K562 (cell line): Measurements from ENCODE around the gene CPNE9. TPM values are rescaled to one million over a fixed set of nuclear protein-coding genes. Genes with fewer than 3 reads are reported as not detected.

Source experiments
- ATAC-seq: fragments of 200-7000 bp; cut with Tn5 transposase; 3 replicates; pipeline ENCODE4 v1.9.1; 2020; ENCODE audit warnings: moderate library complexity
- BruUV-seq: library from RNA; stranded (reverse); fragments of 400-500 nt; replicated peaks from 2 replicates; lab custom pipeline; 2021; lab: Mats Ljungman, UMichigan
- CTCF ChIA-PET: fragments of 300-600 bp; formaldehyde crosslinking; extraction: SDS; loops from one replicate; lab custom pipeline; 2021; ENCODE audit warnings: low intra/inter-chr PET ratio; lab: Yijun Ruan, JAX
- POLR2A ChIA-PET: fragments of 300-600, 350-650 bp; sonication (Branson Sonifier 250); formaldehyde crosslinking; extraction: SDS; loops from one replicate; lab custom pipeline; 2021; ENCODE audit warnings: antibody characterized with exemption, inconsistent platforms; lab: Yijun Ruan, JAX
- DNase-seq, 4 experiments: peaks; one replicate each; pipeline versions ENCODE4 v3.0.0 to v3.0.0-alpha.2; 2011 to 2018; ENCODE audit warnings: low spot score in 3 of 4, mixed read lengths in 3 of 4; ENCODE audit errors: extremely low read depth in 1 of 4
- FAIRE-seq: peaks from 2 replicates; lab custom pipeline; 2011; peaks lifted over from hg19 to GRCh38; lab: Jason Lieb, UNC
- H2AFZ ChIP-seq: 2 replicates; pipeline ENCODE4 v1.6.0; 2011; ENCODE audit warnings: low read depth, low read length, control low read depth, inconsistent platforms
- H3K27ac ChIP-seq: fragments of 200-600 bp; 3 replicates; pipeline ENCODE4 v1.8.0; 2011; ENCODE audit warnings: low read depth, mild to moderate bottlenecking, control low read depth, inconsistent platforms, low read length, moderate library complexity, mixed read lengths; ENCODE audit errors: extremely low read depth
- H3K27me3 ChIP-seq, 2 experiments: fragments of 300-600 bp in 1 of 2; 2 replicates in 1 of 2; 3 replicates in 1 of 2; pipeline versions ENCODE4 v1.6.0 to v1.8.0; 2011; ENCODE audit warnings: inconsistent platforms in 2 of 2, low read length in 2 of 2, mild to moderate bottlenecking in 1 of 2, mixed read lengths in 1 of 2, moderate library complexity in 1 of 2; ENCODE audit not compliant: control insufficient read depth in 2 of 2, insufficient read depth in 2 of 2
- H3K36me3 ChIP-seq: fragments of 300-600 bp; 3 replicates; pipeline ENCODE4 v1.8.0; 2011; ENCODE audit warnings: mild to moderate bottlenecking, low read length, inconsistent platforms; ENCODE audit not compliant: control insufficient read depth, insufficient read depth
- H3K4me1 ChIP-seq, 2 experiments: fragments of 200-600 bp in 1 of 2; replicated peaks in 1 of 2; 2 replicates in 1 of 2; 3 replicates in 1 of 2; pipeline versions ENCODE4 v1.5.1 to v1.8.0; 2011; ENCODE audit warnings: inconsistent platforms in 2 of 2, low read length in 2 of 2, mild to moderate bottlenecking in 1 of 2, mixed read lengths in 1 of 2, moderate library complexity in 1 of 2; ENCODE audit not compliant: control insufficient read depth in 2 of 2, insufficient read depth in 2 of 2
- H3K4me2 ChIP-seq: 2 replicates; pipeline ENCODE4 v1.6.1; 2011; ENCODE audit warnings: low read length, control low read depth, inconsistent platforms, mixed read lengths; ENCODE audit not compliant: insufficient read depth
- H3K4me3 ChIP-seq: fragments of 200-600 bp; sonication (generic), shearing (Covaris generic); 2 replicates; pipeline ENCODE4 v1.5.1; 2016; ENCODE audit warnings: control low read depth, inconsistent platforms
- H3K79me2 ChIP-seq: fragments of 200-600 bp; 3 replicates; pipeline ENCODE4 v1.8.0; 2011; ENCODE audit warnings: low read length, inconsistent platforms; ENCODE audit not compliant: control insufficient read depth, insufficient read depth
- H3K9ac ChIP-seq, 2 experiments: 2 replicates each; pipeline versions ENCODE4 v1.6.0 to v1.6.1; 2011; ENCODE audit warnings: low read depth in 2 of 2, low read length in 2 of 2, control low read depth in 1 of 2, inconsistent platforms in 1 of 2, mild to moderate bottlenecking in 1 of 2, mixed read lengths in 1 of 2; ENCODE audit not compliant: insufficient read depth in 1 of 2
- H3K9me1 ChIP-seq: one replicate; pipeline ENCODE4 v1.6.0; 2011; ENCODE audit warnings: inconsistent platforms, mild to moderate bottlenecking, low read length, moderate library complexity; ENCODE audit not compliant: control insufficient read depth, insufficient read depth
- H3K9me3 ChIP-seq: replicated peaks from 2 replicates; pipeline ENCODE4 v1.5.1; 2011; ENCODE audit warnings: low read depth, low read length, inconsistent platforms; ENCODE audit not compliant: control insufficient read depth, insufficient read depth
- H4K20me1 ChIP-seq: replicated peaks from 2 replicates; pipeline ENCODE4 v1.6.1; 2011; ENCODE audit warnings: low read length, inconsistent platforms, mixed read lengths; ENCODE audit not compliant: control insufficient read depth, insufficient read depth
- CEBPG ChIP-seq, 3 experiments: fragments of 200-800 bp in 1 of 3; sonication (Bioruptor generic) in 1 of 3; sonication (generic) in 1 of 3; formaldehyde crosslinking in 1 of 3; IDR thresholded peaks in 2 of 3; conservative IDR thresholded peaks in 1 of 3; 2 replicates each; pipeline versions ENCODE4 v1.6.1 to v1.8.0; 2016 to 2022; ENCODE audit warnings: missing compliant biosample characterization in 2 of 3, missing genetic modification characterization in 2 of 3, mild to moderate bottlenecking in 1 of 3, missing genetic modification reagents in 1 of 3
- CTBP1 ChIP-seq: fragments of 450-650 bp; IDR thresholded peaks from 2 replicates; pipeline ENCODE4 v1.6.1; 2016; ENCODE audit warnings: borderline replicate concordance
- ESRRB ChIP-seq: fragments of 250-450 bp; sonication (Bioruptor Pico); IDR thresholded peaks from 2 replicates; pipeline ENCODE4 v1.5.0; 2020; ENCODE audit warnings: mild to moderate bottlenecking, moderate library complexity, borderline replicate concordance
- EZH2 ChIP-seq: IDR thresholded peaks from 2 replicates; pipeline ENCODE4 v1.6.1; 2012; ENCODE audit warnings: low read depth, mild to moderate bottlenecking, inconsistent platforms, low read length, borderline replicate concordance
- MCM3 ChIP-seq: fragments of 450-650 bp; IDR thresholded peaks from 2 replicates; pipeline ENCODE4 v1.6.1; 2016
- MYBL2 ChIP-seq, 2 experiments: fragments of 450-650 bp in 1 of 2; sonication (generic) in 1 of 2; formaldehyde crosslinking in 1 of 2; IDR thresholded peaks; 2 replicates each; pipeline versions ENCODE4 v1.6.1 to v1.8.1; 2017 to 2022; ENCODE audit warnings: borderline replicate concordance in 1 of 2, inconsistent platforms in 1 of 2, low read depth in 1 of 2, mild to moderate bottlenecking in 1 of 2, missing genetic modification reagents in 1 of 2, moderate library complexity in 1 of 2
- PCBP1 ChIP-seq: fragments of 200-400 bp; formaldehyde crosslinking; IDR thresholded peaks from 2 replicates; pipeline ENCODE4 v1.6.1; 2018; ENCODE audit warnings: mild to moderate bottlenecking, low read depth, low read length; ENCODE audit not compliant: poor library complexity, severe bottlenecking
- PHF21A ChIP-seq: fragments of 450-650 bp; IDR thresholded peaks from 2 replicates; pipeline ENCODE4 v1.6.1; 2017; ENCODE audit warnings: low read depth, borderline replicate concordance
- RAD51 ChIP-seq: fragments of 450-650 bp; IDR thresholded peaks from 2 replicates; pipeline ENCODE4 v1.7.1; 2016; ENCODE audit warnings: low read depth, mild to moderate bottlenecking, borderline replicate concordance
- SMAD3 ChIP-seq: fragments of 450-650 bp; formaldehyde crosslinking; conservative IDR thresholded peaks from 2 replicates; pipeline ENCODE4 v1.4.0; 2020; ENCODE audit warnings: mild to moderate bottlenecking
- SMARCA5 ChIP-seq: fragments of 450-650 bp; IDR thresholded peaks from 2 replicates; pipeline ENCODE4 v1.6.1; 2016
- THAP12 ChIP-seq: fragments of 250-450 bp; sonication (Bioruptor Pico); IDR thresholded peaks from 2 replicates; pipeline ENCODE4 v1.9.0; 2021; ENCODE audit warnings: mild to moderate bottlenecking, inconsistent platforms
- ZNF174 ChIP-seq: fragments of 250-450 bp; sonication (Bioruptor Pico); IDR thresholded peaks from 2 replicates; pipeline ENCODE4 v1.4.0; 2020; ENCODE audit warnings: mild to moderate bottlenecking
- WGBS: fragments of 100-300 bp; shearing (Covaris generic); methylation state at CpG from one replicate; pipeline ENCODE4 v1.1.6; 2016; ENCODE audit warnings: low coverage, mixed read lengths; ENCODE audit not compliant: insufficient coverage; ENCODE audit errors: missing lambda C conversion rate; 5-methylcytosine and 5-hydroxymethylcytosine counted together
- in situ Hi-C: fragments of 300-500 bp; cut with MboI; formaldehyde crosslinking; loops from 4 replicates; pipeline ENCODE4 v1.15.0; 2018; ENCODE audit warnings: inconsistent platforms, mixed read lengths
- intact Hi-C: fragments of 100-400 bp; cut with micrococcal nuclease; formaldehyde crosslinking; loops from 2 replicates; pipeline ENCODE4 v1.14.2; 2022
- polyA plus RNA-seq, 8 experiments: library from polyadenylated mRNA; depleted of rRNA in 4 of 8; stranded (reverse) in 5 of 8; unstranded in 3 of 8; fragments of >200 nt; fragmentation: Nextera tagmentation in 2 of 8; fragmentation: Illumina TruSeq in 1 of 8; extraction: Ambion mirVana in 2 of 8; extraction: Trizol in 1 of 8; gene quantifications; 2 replicates each; pipeline versions ENCODE4 v1.2.1 to v1.2.3, GENCODE V29; 2011 to 2014; ENCODE audit warnings: inconsistent platforms in 1 of 8, missing spikeins in 1 of 8
- total RNA-seq, 7 experiments: library from RNA; depleted of rRNA in 6 of 7; stranded (reverse); fragments of >200 nt in 6 of 7; fragmentation: Illumina TruSeq in 2 of 7; extraction: Trizol in 2 of 7; gene quantifications; 2 replicates each; pipeline versions ENCODE4 v1.2.1 to v1.2.3, GENCODE V29; 2011 to 2021; ENCODE audit warnings: low replicate concordance in 1 of 7
- TF ChIP-seq, protein P1 (sequence below): fragments of 450-650 bp; IDR thresholded peaks from 2 replicates; pipeline ENCODE4 v1.6.1; 2017; ENCODE audit warnings: antibody characterized with exemption, mild to moderate bottlenecking

CPNE9 gene
- total and polyA plus RNA-seq, 9 of the 15 experiments (the other 6 are each of a cell fraction or from before 2014, with no cell fraction given), result 0.22 to 0.56 (median 0.29) TPM; not detected in 3

GRCh38 chr3:9727041-9727595 is 23.5 kb downstream of the CPNE9 start:
- peak overlapping the region; percentile 84 for H2AFZ ChIP-seq
- DNase-seq (peak; percentile 64 to 84 (median 76)), FAIRE-seq (peak; percentile 77), ATAC-seq (peak; percentile 66)
- intact Hi-C loops (loop anchor here (1.0 to 10.0 kb wide), 2 partner anchors 224 to 598 kb away; partner anchors contain the start of gene SEC13), in situ Hi-C loops (loop anchor here (10.0 kb wide), 1 partner anchor 222 kb away; no protein-coding TSS in a partner anchor)
- POLR2A ChIA-PET, result interaction anchor here (0.8 to 1.8 kb wide), 8 partner anchors 9 to 226 kb away, joined by 3 to 7 read pairs (median 4); no protein-coding TSS in a partner anchor
- no peak overlapping the region for H3K9ac ChIP-seq
- peaks cover 5% of the 10 kb centered on the region for H3K79me2 ChIP-seq
- 0 out of 2 replicates have a peak overlapping the region, but pooled peaks have one; percentile 5 for H3K4me3 ChIP-seq
- CTCF ChIA-PET, result no interaction called here
- H3K4me2 ChIP-seq, result peak overlapping the region; percentile 69
- no peaks in the 10 kb centered on the region for H3K9me3 ChIP-seq
- H3K4me1 ChIP-seq, result peaks cover 22 to 24% of the 10 kb centered on the region in 2 experiments
- no peaks in the 10 kb centered on the region for H4K20me1 ChIP-seq
- 9% methylated on average over 11 of the region's 11 CpGs for WGBS
- H3K27me3 ChIP-seq, result peaks cover 0 to 2% of the 10 kb centered on the region in 2 experiments; a peak in 1 of 5 replicates
- H3K36me3 ChIP-seq, result no peaks in the 10 kb centered on the region
- peak overlapping the region; percentile 56; the same call in 2 of the 3 replicates for H3K27ac ChIP-seq
- BruUV-seq, result no TSS peak
- no peaks in the 10 kb centered on the region for H3K9me1 ChIP-seq
- TF ChIP-seq EZH2 (no peak), CEBPG (CRISPR knock-in tag; IDR thresholded peaks at IDR 0.05) (no peak), CEBPG (tag; conservative IDR thresholded peaks at IDR 0.05 in 1 of 2, IDR thresholded peaks at IDR 0.05 in 1 of 2) (no peak), THAP12 (no peak), PCBP1 (no peak), CTBP1 (peak; percentile 83), SMARCA5 (no peak; the same call in 1 of the 2 replicates), MCM3 (no peak), ESRRB (no peak), RAD51 (0 out of 2 replicates have a peak, but pooled peaks have one; percentile 9), PHF21A (no peak), ZNF174 (CRISPR knock-in tag) (no peak), SMAD3 (no peak), MYBL2 (IDR thresholded peaks at IDR 0.05; ENCODE audit: low read depth) (no peak), MYBL2 (CRISPR knock-in tag; IDR thresholded peaks at IDR 0.05; ENCODE audit: borderline replicate concordance) (no peak)
- TF ChIP-seq, protein P1, sequence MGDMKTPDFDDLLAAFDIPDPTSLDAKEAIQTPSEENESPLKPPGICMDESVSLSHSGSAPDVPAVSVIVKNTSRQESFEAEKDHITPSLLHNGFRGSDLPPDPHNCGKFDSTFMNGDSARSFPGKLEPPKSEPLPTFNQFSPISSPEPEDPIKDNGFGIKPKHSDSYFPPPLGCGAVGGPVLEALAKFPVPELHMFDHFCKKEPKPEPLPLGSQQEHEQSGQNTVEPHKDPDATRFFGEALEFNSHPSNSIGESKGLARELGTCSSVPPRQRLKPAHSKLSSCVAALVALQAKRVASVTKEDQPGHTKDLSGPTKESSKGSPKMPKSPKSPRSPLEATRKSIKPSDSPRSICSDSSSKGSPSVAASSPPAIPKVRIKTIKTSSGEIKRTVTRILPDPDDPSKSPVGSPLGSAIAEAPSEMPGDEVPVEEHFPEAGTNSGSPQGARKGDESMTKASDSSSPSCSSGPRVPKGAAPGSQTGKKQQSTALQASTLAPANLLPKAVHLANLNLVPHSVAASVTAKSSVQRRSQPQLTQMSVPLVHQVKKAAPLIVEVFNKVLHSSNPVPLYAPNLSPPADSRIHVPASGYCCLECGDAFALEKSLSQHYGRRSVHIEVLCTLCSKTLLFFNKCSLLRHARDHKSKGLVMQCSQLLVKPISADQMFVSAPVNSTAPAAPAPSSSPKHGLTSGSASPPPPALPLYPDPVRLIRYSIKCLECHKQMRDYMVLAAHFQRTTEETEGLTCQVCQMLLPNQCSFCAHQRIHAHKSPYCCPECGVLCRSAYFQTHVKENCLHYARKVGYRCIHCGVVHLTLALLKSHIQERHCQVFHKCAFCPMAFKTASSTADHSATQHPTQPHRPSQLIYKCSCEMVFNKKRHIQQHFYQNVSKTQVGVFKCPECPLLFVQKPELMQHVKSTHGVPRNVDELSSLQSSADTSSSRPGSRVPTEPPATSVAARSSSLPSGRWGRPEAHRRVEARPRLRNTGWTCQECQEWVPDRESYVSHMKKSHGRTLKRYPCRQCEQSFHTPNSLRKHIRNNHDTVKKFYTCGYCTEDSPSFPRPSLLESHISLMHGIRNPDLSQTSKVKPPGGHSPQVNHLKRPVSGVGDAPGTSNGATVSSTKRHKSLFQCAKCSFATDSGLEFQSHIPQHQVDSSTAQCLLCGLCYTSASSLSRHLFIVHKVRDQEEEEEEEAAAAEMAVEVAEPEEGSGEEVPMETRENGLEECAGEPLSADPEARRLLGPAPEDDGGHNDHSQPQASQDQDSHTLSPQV, result no peak
